ENCODE data around the gene GFER. TPM values are rescaled to one million over a fixed set of nuclear protein-coding genes. Genes with fewer than 3 reads are reported as not detected.
A peak's percentile ranks its signal among the peaks of the same experiment; 100 is the strongest.
"Not testable (repeated sequence)": the region's sequence is repeated elsewhere in the genome, so short reads cannot be mapped to it uniquely, and the experiment has no call there.

GFER gene
- 26.1 and 30.8 TPM in 2 replicates for total RNA-seq (2014; rRNA removed; shearing (Covaris generic))
- polyA plus RNA-seq (2014; cell fraction: nucleus; rRNA removed) = 61.4 and 77.3 TPM in 2 replicates

- DNase-seq (ENCODE audit: extremely low read depth, low read depth) = peak; percentile 91
These were observed at the start of gene GFER for GRCh38 chr16:1983544-1984346. TSS of gene GFER (plus strand) at chr16:1984193. CDS start at chr16:1984219, 26 bp downstream.

DNA sequence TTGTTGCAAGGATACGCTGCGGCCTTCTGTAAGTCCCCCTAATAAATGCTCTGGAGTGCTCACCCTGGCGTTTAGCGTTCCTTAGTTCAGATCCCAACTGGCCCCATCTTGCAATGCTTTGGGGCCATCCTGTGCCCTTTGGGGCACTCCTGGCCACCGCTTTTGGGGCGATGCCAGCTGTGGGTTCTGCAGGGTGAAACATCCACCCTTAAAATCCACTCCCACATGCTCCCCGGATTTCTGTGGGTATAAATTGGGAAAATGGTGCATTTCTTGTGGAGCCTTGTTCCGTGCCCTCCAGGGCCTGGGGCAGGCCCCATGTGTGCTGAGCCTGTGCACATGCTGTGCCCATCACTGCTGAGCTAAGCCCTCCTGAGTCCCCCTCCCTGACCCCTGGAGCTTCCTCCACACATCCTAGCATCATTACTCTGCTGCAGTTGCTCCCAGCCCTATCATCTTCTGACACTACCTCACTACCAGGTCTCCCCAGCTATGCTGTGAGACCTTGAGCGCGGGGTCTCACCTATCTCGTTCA is 47.0 kb upstream of the GFER start:
- DNase-seq (ENCODE audit: extremely low read depth, low read depth) = no peak

- DNase-seq (ENCODE audit: extremely low read depth, low read depth) = no peak
These were observed 45.7 kb upstream of the GFER start for GRCh38 chr16:1938316-1938715.

- no peak for DNase-seq (ENCODE audit: extremely low read depth, low read depth)
These were observed 45.1 kb upstream of the GFER start for GRCh38 chr16:1938910-1939309.

GRCh38 chr16:1939833-1940232 is 44.2 kb upstream of the GFER start:
- DNase-seq (ENCODE audit: extremely low read depth, low read depth) = not testable (repeated sequence)

DNA sequence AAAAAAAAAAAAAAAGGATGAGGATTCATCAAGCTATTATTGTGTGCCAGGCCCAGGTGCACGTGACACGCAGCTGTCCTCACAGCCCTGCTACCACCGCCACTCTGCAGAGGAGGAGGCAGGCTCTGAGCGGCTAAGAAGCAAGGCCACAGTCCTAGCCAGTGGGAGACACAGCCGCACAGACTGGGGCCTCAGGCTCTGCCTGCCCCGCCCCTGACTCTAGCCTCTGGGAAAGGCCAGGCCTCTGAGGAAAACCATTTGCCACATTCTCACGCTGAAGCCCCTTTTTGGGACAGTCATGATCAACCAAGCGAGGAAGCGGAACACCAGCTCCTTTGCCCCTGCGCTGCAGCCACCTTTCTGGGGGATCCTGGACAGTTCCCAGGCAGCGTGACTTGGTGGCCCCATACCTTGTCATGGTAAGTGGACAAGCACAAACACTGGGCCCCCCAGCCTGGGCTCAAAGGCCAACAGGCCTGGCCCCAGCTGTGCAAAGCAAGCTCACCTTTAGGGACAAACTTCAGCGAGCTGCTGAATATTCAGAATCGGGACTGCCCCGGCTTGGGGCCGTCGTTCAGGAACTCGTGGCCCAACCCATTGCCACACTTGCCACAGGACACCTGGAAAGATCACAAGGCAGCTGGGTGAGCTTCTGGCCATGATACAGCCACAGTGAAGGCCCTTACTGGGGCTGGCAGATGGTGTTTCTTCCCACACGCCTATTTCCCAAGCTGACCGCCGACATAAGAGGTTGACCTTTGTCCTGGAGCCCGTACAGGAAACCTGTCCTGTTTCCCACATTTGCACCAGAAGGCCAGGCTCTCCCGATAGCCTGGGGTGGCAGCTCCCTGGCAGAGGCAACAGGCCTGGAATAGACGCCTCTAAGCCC is 43.5 kb upstream of the GFER start:
- DNase-seq (ENCODE audit: extremely low read depth, low read depth) = no peak

- no peak for DNase-seq (ENCODE audit: extremely low read depth, low read depth)
These were observed 42.6 kb upstream of the GFER start for GRCh38 chr16:1941162-1942046.

DNA sequence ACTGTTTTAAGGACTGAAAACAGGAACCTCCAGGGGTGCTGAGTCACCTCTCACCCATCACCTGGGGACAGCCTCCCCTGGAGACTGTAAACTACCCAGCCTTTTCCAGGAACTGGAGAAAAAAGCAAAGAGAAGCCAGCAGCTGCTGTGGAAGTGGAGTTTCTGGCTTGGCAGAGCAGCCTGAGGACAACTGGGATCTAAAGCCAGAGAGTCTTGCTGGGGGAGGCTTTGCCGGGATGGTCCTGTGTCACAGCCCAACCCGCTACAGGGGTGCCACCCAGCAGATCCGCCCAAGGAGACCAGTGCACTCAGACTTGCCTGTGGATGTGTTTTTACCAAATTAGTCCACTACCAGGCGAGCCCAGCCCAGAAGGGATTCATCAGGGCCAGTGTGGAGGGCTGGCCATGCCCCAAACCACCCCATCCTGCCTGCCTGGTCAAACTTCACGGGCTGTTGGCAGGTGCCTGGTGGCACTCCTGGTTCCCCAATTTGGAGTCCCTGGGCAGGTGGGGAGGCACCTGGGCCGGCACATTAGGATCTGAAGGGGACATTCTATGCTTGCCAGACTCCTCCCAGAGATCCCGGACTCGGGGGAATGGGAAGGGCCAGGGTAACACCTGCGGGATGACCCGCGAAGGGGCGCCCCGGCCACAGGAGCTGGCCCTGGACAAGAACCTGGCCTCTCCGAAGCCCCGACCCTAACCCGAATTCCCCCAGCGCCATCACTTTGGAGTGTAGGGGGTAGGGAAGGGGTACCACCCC is 41.8 kb upstream of the GFER start:
- no peak for DNase-seq (ENCODE audit: extremely low read depth, low read depth)

- peak; percentile 99 for DNase-seq (ENCODE audit: extremely low read depth, low read depth)
These were observed 40.9 kb upstream of the GFER start, which contains the start of gene MSRB1 for GRCh38 chr16:1942810-1943726. TSS of gene MSRB1 (minus strand) at chr16:1943199. CDS start at chr16:1943156, 43 bp downstream.

- no peak for DNase-seq (ENCODE audit: extremely low read depth, low read depth)
These were observed 39.3 kb upstream of the GFER start for GRCh38 chr16:1944612-1945199.

DNA sequence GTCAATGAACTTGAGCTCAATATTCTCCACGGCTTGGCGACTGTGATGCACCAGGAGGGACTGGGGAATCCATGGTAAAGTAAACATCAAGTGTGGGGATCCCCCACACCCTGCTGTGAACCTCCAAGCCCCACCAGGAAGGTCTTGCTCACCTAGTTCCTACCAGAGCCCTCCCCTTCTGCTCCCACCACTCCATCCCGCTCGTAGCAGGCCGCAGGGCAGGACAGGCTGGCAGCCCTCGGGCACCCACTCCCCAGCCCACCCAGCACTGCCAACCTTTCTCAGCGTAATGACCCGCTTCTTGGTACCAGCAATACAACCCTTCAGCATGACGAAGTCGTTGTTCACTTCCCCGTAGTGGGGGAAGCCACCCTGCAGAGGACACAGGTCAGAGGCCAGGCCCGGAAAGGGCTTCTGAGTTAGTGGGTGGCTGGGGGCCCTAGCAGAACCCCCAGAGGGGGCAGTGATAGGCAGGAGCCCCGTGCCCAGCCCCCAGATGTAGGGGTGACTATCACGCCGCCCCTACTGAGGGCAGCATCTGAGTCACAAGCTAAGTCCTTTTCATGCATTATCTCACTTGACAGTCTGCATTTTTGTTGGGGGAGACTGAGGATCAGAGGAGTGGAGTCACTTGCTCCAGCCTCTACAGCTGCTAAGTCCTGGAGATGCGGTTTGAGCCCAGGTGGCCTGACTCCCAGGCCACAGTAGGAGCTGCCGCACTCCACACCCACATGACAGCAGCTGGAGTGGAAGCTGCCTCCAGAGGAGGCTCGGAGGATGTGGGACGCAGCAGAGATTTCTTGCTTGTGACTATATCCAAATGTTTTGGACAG is 38.2 kb upstream of the GFER start:
- DNase-seq (ENCODE audit: extremely low read depth, low read depth) = no peak

- DNase-seq (ENCODE audit: extremely low read depth, low read depth) = no peak
These were observed 37.3 kb upstream of the GFER start for GRCh38 chr16:1946495-1947368.

DNA sequence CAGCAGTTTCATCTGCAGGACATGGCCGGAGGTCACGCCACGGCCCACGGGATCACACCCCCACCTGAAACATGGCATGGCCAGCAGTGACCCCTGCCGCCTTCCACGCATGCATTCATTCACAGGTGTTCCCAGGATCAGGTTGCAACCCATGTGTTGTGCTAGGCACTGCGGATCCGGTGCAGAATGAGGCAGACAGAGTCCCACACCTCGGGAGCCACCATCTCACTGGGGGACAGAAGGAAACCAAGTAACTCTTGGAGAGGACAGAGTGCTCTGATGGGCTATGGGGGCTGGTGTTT is 36.7 kb upstream of the GFER start:
- DNase-seq (ENCODE audit: extremely low read depth, low read depth) = no peak

GRCh38 chr16:1949507-1949906 is 34.5 kb upstream of the GFER start:
- DNase-seq (ENCODE audit: extremely low read depth, low read depth) = no peak

- no peak for DNase-seq (ENCODE audit: extremely low read depth, low read depth)
These were observed 33.9 kb upstream of the GFER start for GRCh38 chr16:1950047-1950446.

- no peak for DNase-seq (ENCODE audit: extremely low read depth, low read depth)
These were observed 33.4 kb upstream of the GFER start for GRCh38 chr16:1950559-1950958.

All from NCI-H460 (cell line).